Renal cortical epithelial cell (primary cell): ENCODE results near the gene HPD. TPM values are rescaled to one million over a fixed set of nuclear protein-coding genes. Genes with fewer than 3 reads are reported as not detected.

Experiments
- DNase-seq: peaks from one replicate; pipeline ENCODE4 v3.0.0-alpha.2; 2011; ENCODE audit warnings: low read depth
- total RNA-seq: library from RNA; depleted of rRNA; stranded (reverse); fragments of >200 nt; gene quantifications from 2 replicates; pipeline ENCODE4 v1.2.3, GENCODE V29; 2014

The HPD gene
- total RNA-seq, 1 donor from 2014 or later = 2.1 TPM

GRCh38 chr12:121828826-121829225 is 29.8 kb downstream of the HPD start:
- no peak for DNase-seq

- DNase-seq = no peak
These were observed 30.4 kb downstream of the HPD start for GRCh38 chr12:121828306-121828705.

- DNase-seq = no peak
These were observed 31.1 kb downstream of the HPD start for GRCh38 chr12:121827351-121828099.

GRCh38 chr12:121826318-121827150 is 32.1 kb downstream of the HPD start:
- no peak for DNase-seq

GRCh38 chr12:121825041-121825523 is 33.6 kb downstream of the HPD start:
- no peak for DNase-seq

- no peak for DNase-seq
These were observed 34.9 kb downstream of the HPD start for GRCh38 chr12:121823727-121824115.

GRCh38 chr12:121823101-121823726 is 35.4 kb downstream of the HPD start:
- DNase-seq = no peak

- no peak for DNase-seq
These were observed 36.1 kb downstream of the HPD start for GRCh38 chr12:121822393-121823100.

- no peak for DNase-seq
These were observed 38.6 kb downstream of the HPD start for GRCh38 chr12:121820056-121820455.

- no peak for DNase-seq
These were observed 39.3 kb downstream of the HPD start for GRCh38 chr12:121819212-121819949.

GRCh38 chr12:121817648-121818043 is 41.0 kb downstream of the HPD start:
- DNase-seq = no peak

GRCh38 chr12:121816925-121817647 is 41.6 kb downstream of the HPD start:
- no peak for DNase-seq

- no peak for DNase-seq
These were observed 43.4 kb downstream of the HPD start for GRCh38 chr12:121815263-121815662.

- DNase-seq = no peak
These were observed 44.1 kb downstream of the HPD start for GRCh38 chr12:121814429-121815119.

GRCh38 chr12:121813951-121814350 is 44.7 kb downstream of the HPD start:
- no peak for DNase-seq

- no peak for DNase-seq
These were observed 45.5 kb downstream of the HPD start for GRCh38 chr12:121812921-121813896.

GRCh38 chr12:121812320-121812871 is 46.3 kb downstream of the HPD start:
- DNase-seq = no peak
